ENCODE data around the gene AFM.

AFM gene

GRCh38 chr4:73508651-73509050 is 27.1 kb downstream of the AFM start:
- TF ChIP-seq MYC (IDR thresholded peaks at IDR 0.05; ENCODE audit: low read depth, low read length) (no peak), POLR2A (IDR thresholded peaks at IDR 0.05; ENCODE audit: extremely low read depth, insufficient read length) (no peak), CTCF (IDR thresholded peaks at IDR 0.05; ENCODE audit: low read depth, low read length) (no peak), MAX (IDR thresholded peaks at IDR 0.05; ENCODE audit: low read depth, low read length) (no peak)
- H3K4me3 ChIP-seq (ENCODE audit: low read depth, low read length) = no peak overlapping the region
- DNase-seq (ENCODE audit: low read depth) = no peak

- TF ChIP-seq POLR2A (IDR thresholded peaks at IDR 0.05; ENCODE audit: extremely low read depth, insufficient read length) (no peak), CTCF (IDR thresholded peaks at IDR 0.05; ENCODE audit: low read depth, low read length) (no peak), MYC (IDR thresholded peaks at IDR 0.05; ENCODE audit: low read depth, low read length) (no peak), MAX (IDR thresholded peaks at IDR 0.05; ENCODE audit: low read depth, low read length) (no peak)
- DNase-seq (ENCODE audit: low read depth) = no peak
- no peak overlapping the region for H3K4me3 ChIP-seq (ENCODE audit: low read depth, low read length)
Observed at GRCh38 chr4:73518340-73518739, 36.8 kb downstream of the AFM start.

GRCh38 chr4:73520821-73521220 is 39.3 kb downstream of the AFM start:
- peak; percentile 79 for DNase-seq (ENCODE audit: low read depth)
- TF ChIP-seq MAX (IDR thresholded peaks at IDR 0.05; ENCODE audit: low read depth, low read length) (no peak), POLR2A (IDR thresholded peaks at IDR 0.05; ENCODE audit: extremely low read depth, insufficient read length) (no peak), MYC (IDR thresholded peaks at IDR 0.05; ENCODE audit: low read depth, low read length) (no peak), CTCF (IDR thresholded peaks at IDR 0.05; ENCODE audit: low read depth, low read length) (no peak)
- no peak overlapping the region for H3K4me3 ChIP-seq (ENCODE audit: low read depth, low read length)

GRCh38 chr4:73523126-73523525 is 41.6 kb downstream of the AFM start:
- no peak for DNase-seq (ENCODE audit: low read depth)

GRCh38 chr4:73525611-73526010 is 44.1 kb downstream of the AFM start:
- TF ChIP-seq MYC (IDR thresholded peaks at IDR 0.05; ENCODE audit: low read depth, low read length) (no peak), CTCF (IDR thresholded peaks at IDR 0.05; ENCODE audit: low read depth, low read length) (no peak), MAX (IDR thresholded peaks at IDR 0.05; ENCODE audit: low read depth, low read length) (no peak), POLR2A (IDR thresholded peaks at IDR 0.05; ENCODE audit: extremely low read depth, insufficient read length) (no peak)
- no peak for DNase-seq (ENCODE audit: low read depth)
- no peak overlapping the region for H3K4me3 ChIP-seq (ENCODE audit: low read depth, low read length)

More at GRCh38 chr4:73523126-73523525, 41.6 kb downstream of the AFM start:
- H3K4me3 ChIP-seq (ENCODE audit: low read depth, low read length) = no peak overlapping the region
- no peak for TF ChIP-seq MYC (IDR thresholded peaks at IDR 0.05; ENCODE audit: low read depth, low read length)
- no peak for TF ChIP-seq POLR2A (IDR thresholded peaks at IDR 0.05; ENCODE audit: extremely low read depth, insufficient read length)
- no peak for TF ChIP-seq CTCF (IDR thresholded peaks at IDR 0.05; ENCODE audit: low read depth, low read length)
- no peak for TF ChIP-seq MAX (IDR thresholded peaks at IDR 0.05; ENCODE audit: low read depth, low read length)

- no peak overlapping the region for H3K4me3 ChIP-seq (ENCODE audit: low read depth, low read length)
- TF ChIP-seq CTCF (IDR thresholded peaks at IDR 0.05; ENCODE audit: low read depth, low read length) (no peak), MAX (IDR thresholded peaks at IDR 0.05; ENCODE audit: low read depth, low read length) (no peak), MYC (IDR thresholded peaks at IDR 0.05; ENCODE audit: low read depth, low read length) (no peak), POLR2A (IDR thresholded peaks at IDR 0.05; ENCODE audit: extremely low read depth, insufficient read length) (no peak)
Observed at GRCh38 chr4:73527196-73527595, 45.7 kb downstream of the AFM start.

More at GRCh38 chr4:73527196-73527595, 45.7 kb downstream of the AFM start:
- no peak for DNase-seq (ENCODE audit: low read depth)

Measured in NB4 (cell line).